Osteocyte (in vitro differentiated cells): ENCODE measurements around the gene CLEC14A. TPM values are rescaled to one million over a fixed set of nuclear protein-coding genes. Genes with fewer than 3 reads are reported as not detected.

Source experiments
- DNase-seq: peaks from one replicate; pipeline ENCODE4 v3.0.0; 2021; ENCODE audit warnings: mixed read lengths; ENCODE audit not compliant: unreplicated experiment; ENCODE audit errors: extremely low spot score
- H3K27ac Mint-ChIP-seq: one replicate; pipeline ENCODE4 v1.8.0; 2021; ENCODE audit warnings: mild to moderate bottlenecking, mixed read lengths; ENCODE audit not compliant: unreplicated experiment
- H3K27me3 Mint-ChIP-seq: one replicate; pipeline ENCODE4 v1.8.0; 2021; ENCODE audit warnings: mixed read lengths; ENCODE audit not compliant: unreplicated experiment
- H3K36me3 Mint-ChIP-seq: one replicate; pipeline ENCODE4 v1.8.0; 2021; ENCODE audit warnings: mixed read lengths; ENCODE audit not compliant: unreplicated experiment
- H3K4me1 Mint-ChIP-seq: one replicate; pipeline ENCODE4 v1.8.0; 2021; ENCODE audit warnings: mixed read lengths; ENCODE audit not compliant: unreplicated experiment
- H3K4me3 Mint-ChIP-seq: one replicate; pipeline ENCODE4 v1.8.0; 2021; ENCODE audit warnings: mild to moderate bottlenecking, moderate library complexity, mixed read lengths; ENCODE audit not compliant: unreplicated experiment
- H3K9me3 Mint-ChIP-seq: one replicate; pipeline ENCODE4 v1.8.0; 2021; ENCODE audit warnings: mixed read lengths; ENCODE audit not compliant: unreplicated experiment
- CTCF ChIP-seq: fragments of 200-600 bp; sonication (generic); IDR thresholded peaks from 2 replicates; pipeline ENCODE4 v1.5.0; 2021; ENCODE audit warnings: antibody characterized with exemption, mild to moderate bottlenecking, moderate library complexity
- total RNA-seq: library from RNA; stranded (reverse); gene quantifications from 2 replicates; pipeline ENCODE4 v1.2.1, GENCODE V29; 2021

The CLEC14A gene
- total RNA-seq, 1 donor from 2014 or later = not detected

- no peak for DNase-seq
- Mint-ChIP-seq H3K9me3 (no peaks in the 10 kb centered on the region), H3K36me3 (no peaks in the 10 kb centered on the region), H3K4me3 (no peak overlapping the region), H3K27me3 (peaks cover 29% of the 10 kb centered on the region), H3K27ac (no peak overlapping the region), H3K4me1 (peaks cover 5% of the 10 kb centered on the region)
- TF ChIP-seq CTCF = peak; percentile 17
Observed at GRCh38 chr14:38256533-38256840, 594 bp upstream of the CLEC14A start.

- no peak for TF ChIP-seq CTCF
- no peak for DNase-seq
- H3K27ac Mint-ChIP-seq = no peak overlapping the region
- H3K4me3 Mint-ChIP-seq = no peak overlapping the region
- peaks cover 31% of the 10 kb centered on the region for H3K27me3 Mint-ChIP-seq
- H3K9me3 Mint-ChIP-seq = no peaks in the 10 kb centered on the region
- H3K36me3 Mint-ChIP-seq = no peaks in the 10 kb centered on the region
- H3K4me1 Mint-ChIP-seq = peaks cover 5% of the 10 kb centered on the region
Observed at GRCh38 chr14:38255408-38255672, 553 bp downstream of the CLEC14A start.

DNA sequence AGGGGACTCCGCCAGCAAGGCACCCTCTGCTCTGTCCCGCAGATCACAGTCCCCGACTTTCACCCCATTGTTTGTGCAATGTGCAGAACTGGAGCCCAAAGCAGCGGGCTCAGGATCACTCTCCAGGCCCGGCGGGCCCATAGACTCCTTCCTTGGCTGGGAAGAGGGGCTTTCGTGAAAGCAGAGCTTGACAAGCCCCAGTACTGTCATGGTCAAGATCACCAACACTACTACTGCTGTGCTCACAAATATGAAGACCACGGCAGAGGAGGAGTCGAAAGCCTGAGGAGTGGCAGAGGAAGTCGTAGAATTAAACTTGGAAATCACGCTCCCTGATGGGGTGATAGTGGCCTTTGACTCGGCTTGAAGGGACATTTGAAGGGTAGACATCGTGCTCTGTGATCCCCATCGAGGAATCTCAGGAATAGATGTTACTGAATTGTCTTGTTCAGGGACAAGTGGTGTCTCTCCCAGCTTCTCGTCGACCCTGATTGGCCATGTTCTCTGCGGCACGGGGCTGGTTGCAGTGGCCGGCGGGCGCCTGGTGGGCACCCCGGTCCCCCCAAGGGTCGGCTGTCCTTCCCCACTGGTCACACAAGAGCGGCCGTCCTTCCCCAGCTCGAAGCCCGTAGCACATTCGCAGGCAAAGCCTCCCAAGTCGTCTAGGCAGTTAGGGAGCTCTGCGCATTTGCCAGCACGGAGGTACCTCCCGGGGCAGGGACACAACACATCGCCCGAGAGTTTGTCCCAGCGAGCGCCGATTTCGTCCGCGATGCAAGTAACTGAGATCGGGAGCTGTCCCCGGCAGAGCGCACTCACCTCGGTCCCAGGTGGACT is 1.1 kb downstream of the CLEC14A start:
- Mint-ChIP-seq H3K4me3 (peak overlapping the region; percentile 27), H3K36me3 (no peaks in the 10 kb centered on the region), H3K9me3 (no peaks in the 10 kb centered on the region), H3K27ac (no peak overlapping the region), H3K4me1 (peaks cover 5% of the 10 kb centered on the region), H3K27me3 (peaks cover 31% of the 10 kb centered on the region)
- no peak for TF ChIP-seq CTCF
- no peak for DNase-seq

GRCh38 chr14:38253676-38254075 is 2.2 kb downstream of the CLEC14A start:
- Mint-ChIP-seq H3K36me3 (no peaks in the 10 kb centered on the region), H3K4me1 (peaks cover 5% of the 10 kb centered on the region), H3K27me3 (peaks cover 31% of the 10 kb centered on the region), H3K9me3 (no peaks in the 10 kb centered on the region), H3K4me3 (no peak overlapping the region), H3K27ac (no peak overlapping the region)
- no peak for TF ChIP-seq CTCF
- DNase-seq = no peak

- Mint-ChIP-seq H3K9me3 (no peaks in the 10 kb centered on the region), H3K4me1 (peaks cover 5% of the 10 kb centered on the region), H3K27me3 (peaks cover 28% of the 10 kb centered on the region), H3K27ac (no peak overlapping the region), H3K36me3 (no peaks in the 10 kb centered on the region), H3K4me3 (no peak overlapping the region)
- TF ChIP-seq CTCF = no peak
- no peak for DNase-seq
Observed at GRCh38 chr14:38252066-38252710, 3.7 kb downstream of the CLEC14A start.
